GM12891 (cell line): ENCODE measurements around the gene FAM200C.

Experiments
- PAX5 ChIP-seq: IDR thresholded peaks from 2 replicates; pipeline ENCODE4 v1.6.1; 2011; ENCODE audit warnings: low read length, moderate library complexity, mild to moderate bottlenecking; ENCODE audit not compliant: insufficient read depth, severe bottlenecking
- POLR2A ChIP-seq: IDR thresholded peaks from 2 replicates; pipeline ENCODE4 v1.6.1; 2011; ENCODE audit warnings: low read depth, low read length, control low read depth
- POLR2AphosphoS5 ChIP-seq: IDR thresholded peaks from 2 replicates; pipeline ENCODE4 v1.6.1; 2011; ENCODE audit warnings: low read depth, low read length, control low read depth
- TAF1 ChIP-seq: IDR thresholded peaks from 2 replicates; pipeline ENCODE4 v1.6.1; 2011; ENCODE audit warnings: low read depth, low read length, control low read depth

DNA sequence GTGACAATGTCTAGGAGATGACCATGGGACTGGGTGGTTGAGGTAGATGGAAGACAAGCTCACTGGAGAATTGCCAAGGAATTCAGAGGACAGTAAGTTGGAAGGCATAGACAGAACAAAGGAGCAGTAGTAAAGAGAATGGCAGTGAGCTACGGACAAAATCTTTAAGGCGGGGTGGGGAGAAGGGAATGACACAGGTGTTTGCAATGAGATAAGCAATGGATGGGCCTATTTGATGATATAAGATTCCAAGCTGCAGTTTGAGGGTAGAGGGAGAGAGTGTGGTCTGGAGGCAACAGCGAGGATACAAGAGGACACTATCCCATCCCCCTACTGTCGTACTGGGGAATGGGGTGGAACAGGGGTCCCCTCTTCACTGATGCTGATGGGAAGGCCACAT is 36.2 kb upstream of the FAM200C start:
- TF ChIP-seq POLR2A (no peak), POLR2AphosphoS5 (no peak), TAF1 (no peak), PAX5 (no peak)
